Lower leg skin (tissue), 3 donors: ENCODE data around the gene TMEM198.

ENCODE experiments used
- POLR2A ChIP-seq, 2 donors: fragments of 450-650 bp; IDR thresholded peaks; one replicate each; pipeline ENCODE4 v1.6.1; 2016 to 2017; ENCODE audit warnings: antibody characterized with exemption in 2 of 2, mild to moderate bottlenecking in 1 of 2, moderate library complexity in 1 of 2
- TF ChIP-seq, protein P1 (sequence below), 3 donors: fragments of 450-650 bp; IDR thresholded peaks; one replicate each; pipeline ENCODE4 v1.5.1; 2016; ENCODE audit warnings: antibody characterized with exemption in 3 of 3, mild to moderate bottlenecking in 3 of 3, moderate library complexity in 2 of 3

DNA sequence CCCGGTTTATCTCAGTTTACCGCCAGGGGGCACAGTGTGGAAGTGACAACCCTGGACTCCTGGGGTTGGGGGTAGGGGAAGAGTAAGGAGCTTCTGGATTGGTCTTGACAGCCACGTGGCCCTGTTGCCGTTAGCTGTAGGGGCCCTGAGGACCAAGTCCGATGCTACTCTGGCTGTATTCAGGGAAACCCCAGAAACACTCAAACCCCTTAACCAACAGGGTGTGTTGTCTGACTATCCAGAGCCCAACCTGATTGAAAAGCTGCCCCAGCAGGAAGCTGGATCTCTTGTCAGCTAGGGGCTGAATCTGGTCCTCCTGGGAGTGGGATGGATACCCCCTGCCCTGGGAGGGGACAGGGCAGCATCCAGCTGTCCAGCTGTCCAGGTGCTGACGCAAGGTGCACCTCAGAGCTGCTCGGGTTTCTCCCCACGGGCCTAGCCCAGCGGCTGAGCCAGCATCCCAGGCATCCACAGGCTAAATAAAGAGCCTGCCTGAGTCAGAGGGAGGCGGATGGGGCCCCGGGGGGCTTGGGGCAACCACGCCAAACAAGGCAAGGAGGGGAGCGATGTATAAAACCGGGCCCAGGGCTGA lies 48.2 kb upstream of the TMEM198 start:
- TF ChIP-seq, protein P1, sequence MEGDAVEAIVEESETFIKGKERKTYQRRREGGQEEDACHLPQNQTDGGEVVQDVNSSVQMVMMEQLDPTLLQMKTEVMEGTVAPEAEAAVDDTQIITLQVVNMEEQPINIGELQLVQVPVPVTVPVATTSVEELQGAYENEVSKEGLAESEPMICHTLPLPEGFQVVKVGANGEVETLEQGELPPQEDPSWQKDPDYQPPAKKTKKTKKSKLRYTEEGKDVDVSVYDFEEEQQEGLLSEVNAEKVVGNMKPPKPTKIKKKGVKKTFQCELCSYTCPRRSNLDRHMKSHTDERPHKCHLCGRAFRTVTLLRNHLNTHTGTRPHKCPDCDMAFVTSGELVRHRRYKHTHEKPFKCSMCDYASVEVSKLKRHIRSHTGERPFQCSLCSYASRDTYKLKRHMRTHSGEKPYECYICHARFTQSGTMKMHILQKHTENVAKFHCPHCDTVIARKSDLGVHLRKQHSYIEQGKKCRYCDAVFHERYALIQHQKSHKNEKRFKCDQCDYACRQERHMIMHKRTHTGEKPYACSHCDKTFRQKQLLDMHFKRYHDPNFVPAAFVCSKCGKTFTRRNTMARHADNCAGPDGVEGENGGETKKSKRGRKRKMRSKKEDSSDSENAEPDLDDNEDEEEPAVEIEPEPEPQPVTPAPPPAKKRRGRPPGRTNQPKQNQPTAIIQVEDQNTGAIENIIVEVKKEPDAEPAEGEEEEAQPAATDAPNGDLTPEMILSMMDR (IDR thresholded peaks at IDR 0.05) = no peak
- no peak for TF ChIP-seq POLR2A (IDR thresholded peaks at IDR 0.05)
